ENCODE measurements around the gene INPP5D. TPM values are rescaled to one million over a fixed set of nuclear protein-coding genes. Genes with fewer than 3 reads are reported as not detected.

INPP5D gene
- total RNA-seq, 1 donor: under 0.01 TPM

DNA sequence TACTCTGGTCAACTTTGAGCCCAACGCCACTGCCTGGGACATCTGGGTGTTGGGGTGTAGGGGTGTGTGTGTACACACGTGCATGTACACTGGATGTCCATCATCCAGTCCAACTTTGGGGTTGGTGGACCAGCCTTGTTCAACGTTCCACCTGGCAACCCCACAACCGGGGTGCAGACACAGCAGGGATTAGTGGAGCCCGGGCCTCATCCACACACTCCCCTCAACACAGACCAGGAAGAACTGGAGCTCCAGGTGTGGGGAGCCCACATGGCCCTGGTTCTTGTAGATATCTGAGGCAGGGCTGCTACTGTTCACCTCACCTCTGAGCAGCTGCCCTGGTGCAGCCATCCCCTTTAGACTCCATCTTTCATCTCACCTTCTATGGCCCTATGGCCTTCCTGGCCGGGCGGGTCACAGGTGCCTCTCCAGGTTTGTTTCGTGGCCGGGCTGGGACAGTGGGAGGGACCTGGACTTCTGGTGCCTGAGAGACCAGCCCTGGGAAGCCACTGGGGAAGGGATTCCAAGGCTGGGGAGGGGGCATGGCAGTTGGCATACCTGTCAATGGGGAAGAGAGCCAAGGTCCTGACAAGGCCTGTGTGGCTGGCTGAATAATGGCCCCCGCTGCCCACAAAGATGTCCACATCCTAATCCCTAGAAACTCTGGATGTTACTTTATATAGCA lies 20.2 kb upstream of the INPP5D start:
- H2AFZ ChIP-seq (ENCODE audit: low read length): no peak overlapping the region
- no peaks in the 10 kb centered on the region for H3K9me3 ChIP-seq (ENCODE audit: low read depth, low read length)
- no peaks in the 10 kb centered on the region for H3K79me2 ChIP-seq (ENCODE audit: insufficient read depth, low read length)
- no peaks in the 10 kb centered on the region for H4K20me1 ChIP-seq (ENCODE audit: insufficient read depth, low read length)
- TF ChIP-seq, protein P1, sequence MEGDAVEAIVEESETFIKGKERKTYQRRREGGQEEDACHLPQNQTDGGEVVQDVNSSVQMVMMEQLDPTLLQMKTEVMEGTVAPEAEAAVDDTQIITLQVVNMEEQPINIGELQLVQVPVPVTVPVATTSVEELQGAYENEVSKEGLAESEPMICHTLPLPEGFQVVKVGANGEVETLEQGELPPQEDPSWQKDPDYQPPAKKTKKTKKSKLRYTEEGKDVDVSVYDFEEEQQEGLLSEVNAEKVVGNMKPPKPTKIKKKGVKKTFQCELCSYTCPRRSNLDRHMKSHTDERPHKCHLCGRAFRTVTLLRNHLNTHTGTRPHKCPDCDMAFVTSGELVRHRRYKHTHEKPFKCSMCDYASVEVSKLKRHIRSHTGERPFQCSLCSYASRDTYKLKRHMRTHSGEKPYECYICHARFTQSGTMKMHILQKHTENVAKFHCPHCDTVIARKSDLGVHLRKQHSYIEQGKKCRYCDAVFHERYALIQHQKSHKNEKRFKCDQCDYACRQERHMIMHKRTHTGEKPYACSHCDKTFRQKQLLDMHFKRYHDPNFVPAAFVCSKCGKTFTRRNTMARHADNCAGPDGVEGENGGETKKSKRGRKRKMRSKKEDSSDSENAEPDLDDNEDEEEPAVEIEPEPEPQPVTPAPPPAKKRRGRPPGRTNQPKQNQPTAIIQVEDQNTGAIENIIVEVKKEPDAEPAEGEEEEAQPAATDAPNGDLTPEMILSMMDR (IDR thresholded peaks at IDR 0.05; ENCODE audit: extremely low read depth, low read depth, low read length): no peak
- H3K36me3 ChIP-seq (ENCODE audit: insufficient read depth, low read length): no peaks in the 10 kb centered on the region
- no peak for DNase-seq (ENCODE audit: insufficient read length, low spot score, missing footprints)
- H3K4me1 ChIP-seq (ENCODE audit: insufficient read depth, low read length): peaks cover 2% of the 10 kb centered on the region
- peaks cover 8% of the 10 kb centered on the region for H3K27me3 ChIP-seq (ENCODE audit: insufficient read depth, low read length)
- no peak overlapping the region for H3K4me3 ChIP-seq (ENCODE audit: insufficient read depth, low read length)
- H3K27ac ChIP-seq (ENCODE audit: low read depth, low read length): no peak overlapping the region
- no peak overlapping the region for H3K4me2 ChIP-seq (ENCODE audit: insufficient read depth, low read length)

DNA sequence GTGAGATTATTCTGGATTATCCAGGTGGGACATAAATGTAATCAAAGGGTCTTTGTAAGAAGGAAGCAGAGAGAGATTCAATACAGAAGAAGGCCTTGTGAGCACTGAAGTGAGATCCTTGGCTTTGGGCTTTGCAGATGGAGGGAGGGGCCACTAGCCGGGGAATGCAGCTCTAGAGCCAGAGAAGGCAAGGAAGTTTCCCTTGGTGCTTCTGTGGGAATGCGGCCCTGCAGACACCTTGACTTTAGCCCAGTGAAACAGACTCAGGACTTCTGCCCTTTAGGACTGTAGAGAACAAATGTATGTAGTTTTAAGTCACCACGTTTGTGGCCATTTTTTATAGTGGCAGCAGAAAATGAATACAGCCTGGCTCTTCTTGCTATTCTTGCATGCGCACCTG lies 19.6 kb upstream of the INPP5D start:
- peaks cover 2% of the 10 kb centered on the region for H3K4me1 ChIP-seq (ENCODE audit: insufficient read depth, low read length)
- no peak overlapping the region for H2AFZ ChIP-seq (ENCODE audit: low read length)
- H3K4me3 ChIP-seq (ENCODE audit: insufficient read depth, low read length): no peak overlapping the region
- no peaks in the 10 kb centered on the region for H3K79me2 ChIP-seq (ENCODE audit: insufficient read depth, low read length)
- no peaks in the 10 kb centered on the region for H3K9me3 ChIP-seq (ENCODE audit: low read depth, low read length)
- DNase-seq (ENCODE audit: insufficient read length, low spot score, missing footprints): no peak
- H3K4me2 ChIP-seq (ENCODE audit: insufficient read depth, low read length): no peak overlapping the region
- H3K27me3 ChIP-seq (ENCODE audit: insufficient read depth, low read length): peaks cover 8% of the 10 kb centered on the region
- no peaks in the 10 kb centered on the region for H3K36me3 ChIP-seq (ENCODE audit: insufficient read depth, low read length)
- TF ChIP-seq, protein P1 (IDR thresholded peaks at IDR 0.05; ENCODE audit: extremely low read depth, low read depth, low read length): no peak
- H3K27ac ChIP-seq (ENCODE audit: low read depth, low read length): no peak overlapping the region
- H4K20me1 ChIP-seq (ENCODE audit: insufficient read depth, low read length): no peaks in the 10 kb centered on the region

DNA sequence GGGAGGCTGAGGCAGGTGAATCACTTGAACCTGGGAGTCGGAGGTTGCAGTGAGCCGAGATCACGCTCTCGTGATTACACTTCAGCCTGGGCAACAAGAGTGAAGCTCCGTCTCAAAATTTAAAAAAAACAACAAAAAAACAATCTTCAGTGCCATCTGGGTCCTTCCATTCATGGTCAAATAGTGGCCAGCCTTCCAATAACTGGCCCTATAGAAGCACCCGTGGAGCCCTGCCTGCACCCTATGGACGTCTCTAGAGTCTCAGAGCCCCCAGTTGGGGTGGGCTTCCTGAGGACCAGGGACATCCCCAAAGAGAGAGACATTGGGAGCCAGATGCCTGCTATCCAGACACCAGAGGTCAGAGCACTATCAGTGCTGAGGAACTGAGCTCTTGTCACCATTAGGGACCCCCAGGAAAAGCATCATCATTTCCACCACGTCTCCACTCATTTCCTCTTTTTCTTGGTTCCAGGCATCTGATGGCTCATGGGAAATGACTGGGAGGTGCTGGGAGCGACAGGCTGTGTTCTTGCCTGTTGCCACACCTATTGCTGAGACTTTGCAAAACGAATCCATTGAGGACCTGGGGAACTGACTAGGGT lies 18.3 kb upstream of the INPP5D start:
- H3K36me3 ChIP-seq (ENCODE audit: insufficient read depth, low read length): no peaks in the 10 kb centered on the region
- H3K4me3 ChIP-seq (ENCODE audit: insufficient read depth, low read length): no peak overlapping the region
- no peak for DNase-seq (ENCODE audit: insufficient read length, low spot score, missing footprints)
- no peaks in the 10 kb centered on the region for H3K79me2 ChIP-seq (ENCODE audit: insufficient read depth, low read length)
- no peak overlapping the region for H3K4me2 ChIP-seq (ENCODE audit: insufficient read depth, low read length)
- no peak overlapping the region for H2AFZ ChIP-seq (ENCODE audit: low read length)
- no peaks in the 10 kb centered on the region for H3K9me3 ChIP-seq (ENCODE audit: low read depth, low read length)
- TF ChIP-seq, protein P1 (IDR thresholded peaks at IDR 0.05; ENCODE audit: extremely low read depth, low read depth, low read length): no peak
- H3K27ac ChIP-seq (ENCODE audit: low read depth, low read length): no peak overlapping the region
- peaks cover 8% of the 10 kb centered on the region for H3K27me3 ChIP-seq (ENCODE audit: insufficient read depth, low read length)
- no peaks in the 10 kb centered on the region for H4K20me1 ChIP-seq (ENCODE audit: insufficient read depth, low read length)
- peaks cover 2% of the 10 kb centered on the region for H3K4me1 ChIP-seq (ENCODE audit: insufficient read depth, low read length)

DNA sequence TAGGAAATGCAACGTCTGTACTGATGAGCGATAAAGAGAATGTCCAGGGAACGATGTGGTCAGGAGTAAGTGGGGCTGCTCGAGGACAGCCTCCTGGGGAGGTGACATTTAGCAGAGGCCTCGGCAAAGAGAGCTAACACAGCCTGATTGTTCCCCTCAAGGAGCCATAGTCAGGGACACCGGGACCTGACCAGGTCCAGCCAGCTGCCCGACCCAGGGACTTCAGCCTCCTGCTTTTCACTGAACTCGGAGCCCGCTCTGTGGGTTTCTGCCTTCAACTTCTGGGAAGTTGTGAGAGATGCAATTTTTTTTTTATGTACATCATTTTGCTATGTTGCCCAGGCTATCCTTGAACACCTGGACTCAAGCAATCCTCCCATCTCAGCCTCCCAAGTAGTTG lies 17.6 kb upstream of the INPP5D start:
- no peak for DNase-seq (ENCODE audit: insufficient read length, low spot score, missing footprints)
- no peaks in the 10 kb centered on the region for H3K79me2 ChIP-seq (ENCODE audit: insufficient read depth, low read length)
- TF ChIP-seq, protein P1 (IDR thresholded peaks at IDR 0.05; ENCODE audit: extremely low read depth, low read depth, low read length): no peak
- no peak overlapping the region for H2AFZ ChIP-seq (ENCODE audit: low read length)
- no peaks in the 10 kb centered on the region for H3K4me1 ChIP-seq (ENCODE audit: insufficient read depth, low read length)
- no peaks in the 10 kb centered on the region for H3K9me3 ChIP-seq (ENCODE audit: low read depth, low read length)
- no peaks in the 10 kb centered on the region for H3K36me3 ChIP-seq (ENCODE audit: insufficient read depth, low read length)
- H3K27me3 ChIP-seq (ENCODE audit: insufficient read depth, low read length): peaks cover 8% of the 10 kb centered on the region
- no peak overlapping the region for H3K4me2 ChIP-seq (ENCODE audit: insufficient read depth, low read length)
- no peak overlapping the region for H3K4me3 ChIP-seq (ENCODE audit: insufficient read depth, low read length)
- no peak overlapping the region for H3K27ac ChIP-seq (ENCODE audit: low read depth, low read length)
- H4K20me1 ChIP-seq (ENCODE audit: insufficient read depth, low read length): no peaks in the 10 kb centered on the region
